ENCODE measurements around the gene CDT1.
"Not testable (repeated sequence)": the region's sequence is repeated elsewhere in the genome, so short reads cannot be mapped to it uniquely, and the experiment has no call there.

The CDT1 gene

DNA sequence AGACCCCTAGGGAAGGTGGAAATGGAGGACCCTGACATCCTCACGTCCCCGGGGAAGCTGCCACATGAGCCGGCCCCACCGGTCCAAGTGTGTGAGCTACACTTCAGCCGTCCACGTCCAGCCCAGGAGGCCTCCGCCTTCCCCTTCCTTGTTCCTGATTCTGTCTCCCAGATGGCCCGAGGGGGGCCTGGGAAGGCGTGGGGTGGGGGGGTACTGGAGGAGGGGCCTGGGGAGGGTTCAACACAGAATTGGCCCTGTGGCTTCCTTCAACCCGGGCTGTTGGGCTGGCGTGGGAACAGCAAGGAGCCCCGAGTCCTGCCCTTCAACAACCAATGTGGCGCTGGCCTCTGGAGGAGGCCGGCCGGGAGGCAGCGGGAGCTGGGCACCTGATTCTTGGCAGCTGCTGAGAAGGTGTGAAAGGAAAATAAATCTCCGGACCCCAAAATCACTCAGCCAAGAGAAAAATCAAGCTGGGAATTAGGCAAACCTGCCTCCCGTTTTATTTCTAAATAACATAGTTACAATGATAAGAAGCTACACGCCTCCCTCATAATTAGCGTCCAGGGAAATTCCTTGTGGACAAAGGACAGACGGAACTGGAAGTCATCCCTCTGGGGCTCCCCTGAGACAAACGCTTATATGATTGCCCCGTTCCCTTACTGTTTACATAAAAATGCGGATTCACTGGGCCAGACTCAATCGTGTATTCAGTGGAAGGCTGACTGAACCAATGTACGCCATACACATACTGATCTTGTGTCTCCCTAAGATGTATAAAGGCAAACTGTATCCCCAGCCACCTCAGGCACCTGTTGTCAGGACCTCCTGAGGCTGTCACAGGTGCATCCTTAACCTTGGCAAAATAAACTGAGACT is 9.9 kb downstream of the CDT1 start:
- intact Hi-C loops (cut with DNase I) = no loop called here
- no peak for DNase-seq

DNA sequence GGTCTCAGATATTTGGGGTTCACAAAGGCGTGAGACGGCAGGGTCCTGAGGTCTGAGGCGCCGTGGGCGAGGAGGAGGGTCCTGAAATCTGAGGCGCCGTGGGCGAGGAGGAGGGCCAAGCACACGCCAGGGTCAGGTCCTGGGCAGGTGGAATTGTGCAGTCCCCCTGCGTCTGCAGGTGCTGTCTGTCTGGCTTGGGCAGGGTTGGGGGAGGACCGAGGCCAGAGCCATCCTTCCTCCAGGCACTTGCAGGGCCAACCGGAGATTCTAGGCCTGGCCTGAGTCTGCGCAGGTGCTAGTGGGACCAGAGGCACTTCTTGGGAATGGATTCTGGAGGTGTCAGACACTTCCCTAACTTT is 10.5 kb downstream of the CDT1 start:
- intact Hi-C loops (cut with DNase I) = no loop called here
- DNase-seq = no peak

DNA sequence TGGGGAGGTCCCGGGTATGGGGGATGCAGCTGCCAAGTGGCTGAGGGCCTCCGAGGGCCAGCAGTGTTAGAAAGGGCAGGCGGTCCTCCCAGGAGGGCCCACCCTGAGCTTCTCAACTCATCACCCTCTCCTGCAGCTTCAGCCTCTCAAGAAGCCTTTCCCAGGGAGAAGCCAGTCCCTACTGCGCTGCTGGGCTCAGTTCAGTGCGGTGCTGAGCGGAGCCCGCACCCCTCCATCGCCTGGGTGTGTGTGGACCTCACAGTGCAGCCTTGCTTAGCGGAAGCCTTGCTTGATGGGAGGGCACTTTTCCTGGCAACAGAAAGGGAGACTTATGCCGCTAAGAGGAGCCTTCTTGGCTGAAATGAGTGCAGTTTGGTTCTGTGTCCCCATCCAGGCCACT is 11.6 kb downstream of the CDT1 start:
- intact Hi-C loops (cut with DNase I) = no loop called here
- DNase-seq = no peak

DNA sequence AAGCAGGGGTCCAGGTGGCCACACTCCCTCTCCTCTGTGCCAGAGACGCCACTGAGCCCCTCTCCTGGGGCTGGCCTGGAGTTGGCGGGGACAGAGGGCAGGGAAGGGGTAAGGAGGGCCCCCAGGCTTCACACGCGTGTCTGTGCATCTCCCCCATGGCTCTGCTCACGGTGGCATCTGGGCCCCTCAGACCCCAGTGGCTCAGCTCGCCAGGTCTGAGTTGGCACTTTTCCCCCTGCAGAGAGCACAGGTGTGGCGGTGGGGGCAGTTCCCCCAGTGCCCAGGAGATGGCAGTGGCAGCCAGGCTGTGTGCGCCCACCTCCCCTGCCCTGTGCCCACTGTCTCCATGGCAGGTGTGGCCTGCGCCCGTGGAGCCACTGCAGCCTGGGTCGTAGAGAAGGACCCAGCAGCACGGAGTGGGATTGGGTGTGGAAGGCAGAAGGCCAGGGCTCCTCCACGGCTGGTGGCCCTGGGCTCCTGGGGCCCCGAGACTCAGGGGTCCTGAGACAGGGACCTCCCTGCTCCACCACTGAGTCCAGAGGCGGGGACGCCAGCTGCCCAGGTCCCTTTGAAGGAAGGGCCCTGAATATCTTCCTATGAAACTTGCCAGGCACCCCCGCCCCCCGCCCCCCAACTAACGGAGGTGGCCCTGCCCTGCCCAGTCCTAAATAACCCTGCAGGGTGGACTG is 12.5 kb downstream of the CDT1 start:
- peak in 2 of 10 donors; percentile 16 to 48 for DNase-seq
- intact Hi-C loops (cut with DNase I) = no loop called here

DNA sequence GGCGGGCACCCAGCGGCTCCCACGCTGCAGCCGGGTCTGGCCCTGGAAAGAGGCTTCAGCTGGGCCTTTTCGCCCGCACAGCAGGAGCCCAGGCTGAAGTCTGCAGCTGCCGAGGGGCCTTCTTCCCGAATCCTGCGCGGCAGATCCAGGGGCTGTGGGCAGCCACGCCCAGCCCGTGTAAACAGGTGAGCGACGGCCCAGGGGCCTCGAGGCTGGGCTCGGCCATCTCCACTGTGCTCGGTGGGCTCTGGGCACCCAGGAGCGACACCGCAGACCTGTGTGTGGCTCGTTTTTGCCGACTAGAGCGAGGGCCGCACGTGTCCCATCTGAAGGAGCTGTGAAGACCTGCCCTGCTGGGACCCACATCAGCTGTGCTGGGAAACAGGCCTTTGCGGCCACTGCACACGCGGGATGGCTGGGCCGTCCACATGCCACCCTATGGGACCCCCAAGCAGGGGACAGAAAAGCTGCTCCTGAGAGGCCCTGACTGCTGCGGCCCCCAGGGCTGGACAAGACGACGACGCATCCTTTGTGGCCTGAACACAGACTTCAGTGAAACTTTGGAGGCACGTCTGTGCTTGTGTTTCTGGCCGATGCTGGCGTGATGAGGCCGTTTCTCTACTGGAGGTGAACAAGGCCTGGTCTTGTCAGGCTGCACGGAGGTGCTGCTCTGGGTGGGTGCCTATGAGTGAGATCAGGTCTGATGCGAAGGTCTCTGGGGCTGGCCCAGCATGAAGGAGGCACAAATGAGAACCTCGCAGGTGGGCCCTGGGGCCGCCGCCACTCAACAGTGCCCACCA is 13.3 kb downstream of the CDT1 start:
- intact Hi-C loops (cut with DNase I) = no loop called here
- peak in 1 of 10 donors; percentile 64 for DNase-seq

DNA sequence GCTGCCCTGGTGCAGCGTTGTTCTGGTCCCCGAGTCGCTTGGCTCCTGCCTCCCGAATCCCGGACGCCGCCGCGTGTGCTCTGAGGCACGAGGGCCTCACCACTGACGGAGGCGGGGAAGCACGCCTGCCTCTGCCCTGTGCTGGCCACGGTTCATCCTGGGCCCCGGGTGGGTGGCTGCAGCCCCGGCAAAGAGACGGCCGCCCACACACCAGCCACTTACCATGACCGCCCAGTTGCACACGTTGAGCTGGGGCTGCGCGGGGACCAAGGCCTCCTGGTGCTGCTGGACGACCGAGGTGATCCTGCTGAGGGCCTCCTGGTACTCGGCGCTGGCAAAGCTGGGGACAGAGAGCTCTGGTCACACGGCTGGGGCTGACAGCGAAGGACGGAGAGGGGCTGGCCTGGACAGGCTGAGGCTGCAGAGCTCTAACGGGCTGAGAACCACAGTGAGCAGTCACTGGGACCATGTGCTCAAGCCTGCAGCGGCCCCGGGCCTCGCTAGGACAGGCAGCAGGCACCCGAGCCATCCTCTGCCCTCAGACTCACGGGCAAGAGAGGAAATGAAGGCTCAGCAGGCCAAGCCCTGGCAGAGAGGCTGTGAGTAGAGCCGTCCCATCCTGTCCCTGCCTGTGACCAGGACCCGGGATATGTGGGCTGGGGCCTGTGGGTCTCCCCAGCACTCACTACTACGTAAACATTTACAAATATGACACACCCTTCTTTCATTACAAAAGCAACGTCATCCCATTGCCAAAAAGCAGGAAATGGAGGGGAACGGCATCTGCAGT is 14.4 kb downstream of the CDT1 start:
- DNase-seq = no peak

DNA sequence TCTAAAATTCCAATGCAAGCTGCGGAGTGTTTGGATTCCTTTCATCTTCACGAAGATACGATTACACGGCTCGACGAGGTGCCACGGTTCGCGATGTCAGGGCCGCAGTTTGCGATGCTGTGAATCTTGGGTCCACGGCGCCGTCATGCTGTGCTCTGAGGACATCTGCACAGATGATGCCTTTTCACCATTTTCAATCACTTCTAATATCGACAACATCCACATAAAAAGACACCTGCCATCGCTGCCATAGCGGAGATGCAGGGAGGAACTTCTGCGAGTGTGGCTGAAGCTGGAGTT is 14.9 kb downstream of the CDT1 start:
- intact Hi-C loops (cut with DNase I) = no loop called here

More for the DNA sequence above, 14.4 kb downstream of the CDT1 start:
- intact Hi-C loops (cut with DNase I) = no loop called here

DNA sequence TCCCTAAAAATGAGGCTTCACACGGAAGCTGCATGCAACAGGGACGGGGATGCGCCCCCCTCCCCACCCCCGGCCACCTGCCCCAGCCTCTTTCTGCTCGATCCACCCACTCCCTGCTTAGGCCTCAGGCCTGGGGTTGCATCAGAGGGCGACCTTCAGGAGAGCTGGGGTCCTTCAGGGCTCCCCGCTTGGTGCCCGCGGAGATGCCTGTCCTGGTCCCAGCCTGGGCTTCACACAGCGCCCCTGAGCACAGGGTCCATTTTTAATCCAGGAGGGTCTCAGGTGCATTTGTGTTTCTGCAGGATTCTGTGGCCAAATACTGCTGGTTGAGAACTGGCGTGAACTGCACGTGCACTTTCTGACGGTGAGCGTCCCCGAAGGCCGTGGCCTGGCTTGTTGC is 15.5 kb downstream of the CDT1 start:
- DNase-seq = no peak
- intact Hi-C loops (cut with DNase I) = no loop called here

More for the DNA sequence above, 14.9 kb downstream of the CDT1 start:
- DNase-seq = no peak

DNA sequence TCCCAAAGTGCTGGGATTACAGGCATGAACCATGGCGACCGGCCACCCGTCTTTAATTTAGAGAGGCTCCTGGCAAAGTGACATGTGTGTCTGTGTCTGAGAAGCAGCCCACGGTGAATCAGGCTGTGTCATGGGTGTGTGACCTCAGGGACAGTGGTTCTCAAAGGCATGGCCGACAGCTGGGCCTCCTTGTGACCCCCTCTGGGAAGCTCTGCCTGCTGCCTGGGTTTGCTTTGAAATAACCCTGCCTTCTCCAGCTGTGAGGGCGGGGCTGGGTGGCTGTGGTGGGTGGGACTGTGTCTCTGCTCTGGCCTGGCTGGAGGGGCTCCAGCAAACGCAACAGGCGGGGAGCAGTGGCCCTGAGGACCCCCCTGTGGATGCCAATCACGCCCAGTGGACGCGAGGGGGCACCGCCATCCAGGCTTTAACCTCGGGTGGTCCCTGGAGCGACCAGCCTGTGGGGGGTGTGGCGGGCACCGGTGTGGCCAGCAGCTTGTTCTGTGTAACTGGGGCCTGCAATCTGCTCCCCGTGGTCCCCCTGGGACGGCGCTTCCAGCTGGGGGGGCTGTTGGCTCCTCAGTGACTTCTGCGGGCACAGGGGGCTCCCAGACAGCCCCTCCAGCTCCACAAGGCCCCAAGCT is 16.9 kb downstream of the CDT1 start:
- intact Hi-C loops (cut with DNase I) = no loop called here
- DNase-seq = no peak

DNA sequence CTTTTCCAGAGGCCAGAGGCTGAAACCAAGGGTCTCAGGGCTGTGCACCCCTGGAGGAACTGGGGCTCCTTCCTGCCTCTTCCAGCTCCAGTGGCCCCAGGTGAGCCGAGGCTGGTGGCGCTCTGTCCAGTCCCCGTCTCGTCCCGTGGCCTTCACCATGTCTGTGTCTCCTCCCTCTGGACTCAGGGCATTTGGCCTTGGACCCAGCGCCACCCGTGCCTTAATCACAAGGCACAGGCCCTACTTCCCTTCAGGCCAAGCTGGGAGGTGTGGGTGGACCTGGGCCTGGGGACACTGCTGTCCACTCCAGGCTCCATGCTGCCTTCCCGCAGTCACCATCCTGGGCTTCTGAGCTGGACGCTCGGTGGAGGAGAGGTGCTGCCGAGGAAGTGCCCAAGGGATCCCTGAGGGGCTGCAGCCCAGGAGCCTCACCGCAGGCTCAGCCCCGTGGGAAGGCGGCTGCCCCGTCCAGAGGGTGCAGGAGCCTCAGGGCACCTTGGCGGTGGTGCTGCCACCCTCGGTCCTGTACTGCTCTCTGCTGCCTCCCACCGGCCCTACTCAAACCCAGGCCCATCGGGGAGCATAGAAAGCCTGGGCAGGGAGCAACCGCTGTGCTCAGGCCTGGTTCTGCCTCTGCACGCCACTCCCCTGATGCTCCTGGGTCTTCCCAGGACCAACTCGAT is 17.7 kb downstream of the CDT1 start:
- no peak for DNase-seq
- intact Hi-C loops (cut with DNase I) = no loop called here

DNA sequence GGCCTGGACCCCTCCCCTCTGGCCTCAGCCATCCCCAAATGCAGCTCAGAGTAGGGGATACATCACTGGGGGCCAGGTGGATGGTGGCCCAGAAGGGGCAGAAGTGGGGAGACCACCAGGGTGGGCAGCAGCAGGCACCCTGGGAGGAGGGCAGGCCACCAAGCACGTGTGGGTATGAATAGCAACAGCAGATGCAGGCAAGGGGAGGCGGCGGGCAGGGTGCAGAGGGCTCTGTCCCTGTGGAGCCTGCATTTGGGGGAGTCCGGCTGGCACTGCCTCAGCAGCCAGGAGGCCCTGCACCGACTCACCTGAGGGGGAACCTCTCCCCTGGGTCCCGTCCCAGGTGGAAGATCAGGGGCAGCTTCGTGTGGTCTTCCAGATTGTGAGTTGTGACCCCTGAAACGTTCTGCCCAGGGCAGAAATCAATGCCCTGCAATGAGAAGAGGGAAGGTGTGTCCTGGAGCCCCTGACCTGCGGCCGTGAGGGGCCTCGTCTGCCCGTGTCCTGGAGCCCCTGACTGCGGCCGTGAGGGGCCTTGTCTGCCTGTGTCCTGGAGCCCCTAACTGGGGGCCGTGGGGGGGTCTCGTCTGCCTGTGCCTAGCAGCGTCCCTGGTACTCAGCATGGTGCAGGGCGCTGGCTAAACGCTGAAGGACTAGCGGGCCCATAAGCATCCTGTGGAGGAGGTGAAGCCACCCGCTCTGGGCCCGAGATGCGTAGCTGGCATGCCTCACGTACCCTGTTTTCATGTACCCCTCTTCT is 18.9 kb downstream of the CDT1 start:
- intact Hi-C loops (cut with DNase I) = no loop called here
- DNase-seq = no peak

DNA sequence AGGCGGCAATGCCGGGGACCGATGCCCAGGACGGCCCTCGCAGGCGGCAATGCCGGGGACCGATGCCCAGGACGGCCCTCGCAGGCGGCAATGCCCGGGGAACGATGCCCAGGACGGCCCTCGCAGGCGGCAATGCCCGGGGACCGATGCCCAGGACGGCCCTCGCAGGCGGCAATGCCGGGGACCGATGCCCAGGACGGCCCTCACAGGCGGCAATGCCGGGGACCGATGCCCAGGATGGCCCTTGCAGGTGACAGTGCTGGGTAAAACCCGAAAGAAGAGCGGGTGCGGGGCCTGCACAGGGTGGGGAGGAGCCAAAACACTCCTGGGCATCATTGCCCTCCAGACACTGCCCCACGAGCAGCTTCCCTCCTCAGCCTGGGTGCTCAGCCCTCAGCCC is 20.1 kb downstream of the CDT1 start:
- intact Hi-C loops (cut with DNase I); DNase-seq: not testable (repeated sequence)

DNA sequence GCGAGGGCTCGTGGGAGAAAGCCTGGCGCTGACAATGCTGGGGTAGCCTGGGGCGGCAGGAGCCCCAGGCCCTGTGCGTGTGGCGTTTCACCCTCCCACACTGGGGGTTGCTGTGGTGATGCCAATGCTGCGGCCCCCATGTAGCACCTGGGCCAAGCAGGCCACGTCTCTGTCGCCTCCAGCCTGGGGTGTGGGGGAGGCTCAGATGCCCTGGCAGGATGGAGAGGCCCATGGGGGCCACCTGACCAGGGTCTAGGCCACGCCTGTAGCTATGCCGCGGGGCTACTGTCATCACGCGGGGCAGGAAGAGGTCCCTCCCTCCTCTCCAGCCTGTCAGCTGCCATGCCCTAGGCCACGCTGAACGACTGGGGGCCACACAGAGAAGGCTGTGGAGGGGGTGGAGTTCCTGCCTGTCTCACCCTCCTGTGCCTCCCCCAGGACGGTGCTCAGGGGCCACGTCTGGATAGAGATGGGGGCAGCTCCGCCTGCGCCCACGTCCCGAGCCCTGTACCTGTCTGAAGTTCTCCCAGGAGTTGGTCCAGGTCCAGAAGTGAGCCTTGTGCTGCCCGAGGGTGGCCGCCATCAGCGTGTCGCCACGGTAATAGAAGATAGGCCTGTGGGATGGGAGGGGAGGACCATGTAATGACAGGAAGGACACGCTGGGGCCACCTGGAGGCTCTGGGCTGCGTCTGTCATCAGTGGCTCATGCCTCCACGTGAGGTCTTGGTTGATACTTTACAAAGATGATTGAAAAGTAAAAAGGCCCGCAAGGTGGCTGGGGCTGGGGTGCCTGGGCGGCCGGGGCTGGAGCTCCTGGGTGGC is 20.9 kb downstream of the CDT1 start:
- DNase-seq = no peak
- intact Hi-C loops (cut with DNase I) = no loop called here

DNA sequence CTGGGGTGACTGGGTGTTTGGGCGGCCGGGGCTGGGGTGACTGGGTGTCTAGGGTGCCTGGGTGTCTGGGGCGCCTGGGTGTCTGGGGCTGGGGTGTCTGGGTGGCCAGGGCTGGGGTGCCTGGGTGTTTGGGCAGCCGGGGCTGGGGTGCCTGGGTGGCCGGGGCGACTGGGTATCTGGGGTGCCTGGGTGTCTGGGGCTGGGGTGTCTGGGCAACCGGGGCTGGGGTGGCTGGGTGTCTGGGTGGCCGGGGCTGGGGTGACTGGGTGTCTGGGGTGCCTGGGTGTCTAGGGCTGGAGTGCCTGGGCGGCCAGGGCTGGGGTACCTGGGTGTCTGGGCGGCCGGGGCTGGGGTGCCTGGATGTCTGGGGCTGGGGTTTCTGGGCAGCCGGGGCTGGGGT is 21.6 kb downstream of the CDT1 start:
- no peak for DNase-seq
- intact Hi-C loops (cut with DNase I) = no loop called here

DNA sequence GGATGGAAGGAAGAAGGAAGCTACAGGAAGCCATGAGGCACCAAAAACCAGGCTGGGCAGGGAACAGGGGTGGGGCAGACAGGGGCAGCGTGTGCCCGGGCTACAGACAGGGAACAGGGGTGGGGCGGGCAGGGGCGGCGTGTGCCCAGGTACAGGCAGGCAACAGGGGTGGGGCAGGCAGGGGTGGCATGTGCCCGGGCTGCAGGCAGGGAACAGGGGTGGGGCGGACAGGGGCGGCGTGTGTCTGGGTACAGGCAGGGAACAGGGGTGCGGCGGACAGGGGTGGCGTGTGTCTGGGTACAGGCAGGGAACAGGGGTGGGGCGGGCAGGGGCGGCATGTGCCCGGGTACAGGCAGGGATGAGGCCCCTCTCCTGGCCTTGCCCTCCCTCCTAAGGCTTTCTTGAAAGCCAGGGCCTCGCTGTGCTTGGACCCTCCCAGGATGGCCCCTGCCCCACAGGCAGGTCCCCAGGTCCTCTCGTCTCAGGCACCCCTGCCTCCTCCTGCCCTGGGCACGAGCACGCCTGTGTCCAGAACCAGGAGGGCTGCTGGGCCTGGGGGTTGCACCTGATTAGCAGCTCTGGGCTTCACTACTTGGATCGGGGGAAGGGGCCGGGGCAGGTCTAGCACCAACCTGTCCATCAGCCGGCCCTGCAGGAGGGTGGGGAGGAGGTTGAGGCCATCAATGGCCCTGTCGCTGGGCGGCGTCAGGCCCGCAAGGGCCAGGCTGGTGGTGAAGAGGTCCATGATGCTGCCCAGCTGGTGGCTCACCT is 22.7 kb downstream of the CDT1 start:
- intact Hi-C loops (cut with DNase I) = no loop called here

DNA sequence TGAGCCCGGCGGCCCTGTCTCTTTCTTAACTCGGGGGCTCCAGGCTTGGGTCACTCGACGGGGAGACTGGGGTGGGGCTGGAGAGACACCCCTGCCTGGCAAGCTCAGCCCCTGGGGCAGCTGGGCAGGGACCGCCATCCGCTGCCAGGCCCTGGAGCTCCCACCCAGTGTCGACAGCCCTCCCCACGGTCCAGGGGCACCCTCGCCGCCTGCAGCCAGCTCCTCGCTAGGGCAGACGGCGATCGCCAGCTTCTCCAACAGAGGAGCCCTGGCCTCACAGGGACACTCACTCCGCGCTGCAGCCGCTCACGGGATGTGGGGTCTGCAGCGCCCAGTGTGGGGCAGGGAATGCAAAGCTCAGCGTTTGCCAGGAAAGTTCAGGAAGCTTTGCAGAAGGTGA is 24.1 kb downstream of the CDT1 start:
- intact Hi-C loops (cut with DNase I) = no loop called here
- DNase-seq = no peak

More for the DNA sequence above, 22.7 kb downstream of the CDT1 start:
- no peak for DNase-seq

DNA sequence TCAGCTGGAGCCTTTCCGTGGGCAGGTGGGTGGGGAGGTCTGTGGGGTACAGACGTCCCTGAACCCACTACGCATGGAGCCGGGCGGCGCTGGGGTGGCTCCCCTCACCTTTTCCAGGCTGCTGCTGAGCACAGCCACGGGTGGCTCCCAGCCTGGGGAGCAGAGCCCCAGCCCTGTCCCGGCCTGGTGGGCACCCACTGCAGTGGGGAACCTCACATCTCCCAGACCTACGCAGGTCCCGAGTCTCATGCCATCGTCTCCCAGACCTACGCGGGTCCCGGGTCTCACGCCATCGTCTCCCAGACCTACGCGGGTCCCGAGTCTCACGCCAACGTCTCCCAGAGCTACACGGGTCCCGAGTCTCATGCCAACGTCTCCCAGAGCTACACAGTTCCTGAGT is 25.1 kb downstream of the CDT1 start:
- DNase-seq = no peak
- intact Hi-C loops (cut with DNase I) = no loop called here

All from posterior cingulate gyrus (tissue), 11 donors.